Posterior cingulate gyrus (tissue), 11 donors: ENCODE data around the gene ZNF112.
A peak's percentile ranks its signal among the peaks of the same experiment; 100 is the strongest.
"Not testable (repeated sequence)": the region's sequence is repeated elsewhere in the genome, so short reads cannot be mapped to it uniquely, and the experiment has no call there.

Experiments used
- DNase-seq, 10 donors: peaks; one replicate each; pipeline versions ENCODE4 v3.0.0 to v3.0.0-alpha.2; 2020 to 2021; ENCODE audit warnings: mixed read lengths in 3 of 10
- intact Hi-C: fragments of 100-400 bp; cut with DNase I; formaldehyde crosslinking; loops from one replicate; pipeline ENCODE4 v1.15.1; 2023

Gene ZNF112

DNA sequence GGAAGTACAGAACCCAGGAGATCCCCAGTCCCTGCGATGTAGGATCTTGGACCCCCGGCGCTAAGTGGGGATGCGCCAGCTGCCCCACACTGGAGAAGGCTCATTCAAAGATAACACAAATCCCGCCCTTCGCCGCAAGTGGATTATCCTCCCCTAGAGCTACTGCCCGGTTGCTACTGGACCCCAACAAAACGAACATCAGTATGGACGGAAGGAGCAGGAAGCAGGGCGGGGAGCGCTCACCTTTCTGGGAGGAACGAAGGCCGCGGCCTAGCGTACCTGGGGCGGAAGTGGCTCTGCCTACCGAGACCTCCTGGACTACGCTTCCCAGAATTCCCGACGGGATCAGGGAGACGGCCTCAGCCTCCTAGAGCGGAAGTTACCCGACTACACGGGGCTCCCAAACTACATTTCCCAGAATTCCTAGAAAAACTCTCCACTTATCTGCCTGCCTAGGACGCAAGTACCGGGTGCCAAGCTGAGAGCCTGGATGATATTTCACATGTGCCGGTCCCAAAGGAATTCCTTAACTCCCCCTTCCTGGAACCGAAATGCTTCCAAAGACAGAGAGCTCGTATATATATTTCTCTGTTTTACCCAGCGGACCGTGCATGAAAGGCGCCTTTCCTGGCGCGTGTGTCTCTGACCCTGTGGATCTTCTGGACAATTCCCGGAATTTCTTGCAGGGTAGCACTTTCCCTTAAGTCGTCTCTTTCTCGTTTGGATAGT, at the start of gene ZNF112:
ZNF112 (minus strand) TSS at position 298 of the 729 bp plus-strand sequence. CDS start 16,141 bp downstream, outside the sequence.
- peak; percentile 84 to 98 (median 90) for DNase-seq
- intact Hi-C loops = loop anchor here (2.0 to 10.0 kb wide), 3 partner anchors 44 to 148 kb away; partner anchors contain the start of genes ZNF180, ZNF235 and ZNF285

DNA sequence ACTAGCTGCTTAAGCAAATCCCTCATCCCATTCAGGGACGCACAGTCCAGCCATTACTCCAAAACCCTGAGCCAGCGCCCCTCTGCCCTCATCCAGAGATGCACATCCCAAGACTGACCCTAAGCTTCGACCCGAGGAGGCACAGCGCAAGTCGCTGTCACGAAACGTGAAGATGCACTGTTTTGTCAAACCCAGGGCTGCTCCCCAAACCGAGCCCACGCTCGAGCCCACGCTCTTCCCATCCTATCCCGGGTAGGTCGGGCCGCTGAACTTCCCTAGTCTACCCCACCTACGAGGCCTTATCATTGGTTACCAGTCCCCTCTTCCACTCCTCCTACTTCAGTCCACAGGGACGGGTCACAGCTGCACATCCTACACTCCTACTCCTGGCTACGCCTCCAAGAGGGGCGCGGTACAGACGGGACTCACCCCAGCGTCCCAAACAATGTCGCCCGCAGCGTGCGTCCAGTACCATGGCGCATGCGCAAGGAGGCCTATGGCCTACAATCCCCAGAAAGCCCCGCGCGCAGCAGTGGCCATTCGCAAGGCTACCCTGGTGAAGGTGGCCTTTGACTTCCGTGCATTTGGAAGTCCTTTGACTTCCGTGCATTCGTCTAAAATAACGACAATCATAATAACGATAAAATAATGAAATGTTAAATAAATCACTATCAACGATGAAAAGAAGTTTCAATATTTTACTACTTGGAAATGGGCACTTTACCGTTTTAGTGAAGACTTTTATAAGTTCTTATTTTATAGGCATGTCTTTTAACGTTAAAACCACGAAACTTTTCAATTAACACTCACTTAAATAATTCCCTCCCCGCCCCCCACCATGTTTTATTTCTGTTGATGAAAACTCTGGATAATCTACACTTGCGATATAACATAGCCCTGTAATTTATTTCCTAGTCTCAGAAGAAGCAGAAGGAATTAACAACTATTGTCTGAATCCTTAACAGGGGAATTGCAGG, 44.9 kb upstream of the ZNF112 start, which contains the start of gene ZNF285:
ZNF285 (minus strand) TSS at position 470 of the 977 bp plus-strand sequence. CDS start 4,395 bp downstream, outside the sequence.
- peak; percentile 84 to 98 (median 90) for DNase-seq
- intact Hi-C loops = loop anchor here (2.0 kb wide), 1 partner anchor 45 kb away; the partner anchor contains the start of gene ZNF112

DNA sequence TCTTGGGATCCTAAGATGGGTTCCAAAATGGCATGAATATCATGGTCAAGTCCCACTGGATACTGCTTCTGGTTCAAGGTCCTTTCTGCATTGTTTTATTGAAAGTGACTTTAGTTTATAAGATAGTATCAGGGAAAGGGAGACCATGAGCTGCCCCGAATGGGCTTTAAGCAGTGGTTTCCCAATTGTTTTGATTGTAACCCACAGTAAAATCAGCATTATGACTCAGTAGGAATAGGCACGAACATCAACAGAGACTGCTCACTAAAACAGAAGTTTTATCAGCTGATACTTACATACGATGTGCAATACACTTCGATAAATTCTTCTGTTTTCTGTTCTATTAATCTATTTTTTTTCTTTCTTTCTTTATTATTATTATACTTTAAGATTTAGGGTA, 32.8 kb upstream of the ZNF112 start:
- intact Hi-C loops, DNase-seq: not testable (repeated sequence)

DNA sequence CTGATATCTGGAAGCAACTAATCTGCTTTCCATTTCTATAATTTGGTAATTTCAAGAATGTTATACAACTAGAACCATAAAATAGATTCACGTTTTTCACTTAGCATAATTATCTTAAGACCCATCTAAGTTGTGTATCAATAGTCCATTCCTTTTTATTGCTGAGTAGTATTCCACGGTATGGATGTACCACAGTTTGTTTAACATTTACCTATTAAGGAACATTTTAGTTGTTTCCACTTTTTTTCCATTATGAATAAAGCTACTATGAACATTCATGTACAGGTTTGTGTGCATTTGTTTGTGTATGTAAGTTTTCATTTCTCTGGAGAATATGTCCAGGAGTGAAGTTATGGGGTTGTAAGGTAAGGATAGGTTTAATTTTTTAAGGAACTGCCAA, 18.3 kb upstream of the ZNF112 start:
- DNase-seq = no peak
- intact Hi-C loops = no loop called here

DNA sequence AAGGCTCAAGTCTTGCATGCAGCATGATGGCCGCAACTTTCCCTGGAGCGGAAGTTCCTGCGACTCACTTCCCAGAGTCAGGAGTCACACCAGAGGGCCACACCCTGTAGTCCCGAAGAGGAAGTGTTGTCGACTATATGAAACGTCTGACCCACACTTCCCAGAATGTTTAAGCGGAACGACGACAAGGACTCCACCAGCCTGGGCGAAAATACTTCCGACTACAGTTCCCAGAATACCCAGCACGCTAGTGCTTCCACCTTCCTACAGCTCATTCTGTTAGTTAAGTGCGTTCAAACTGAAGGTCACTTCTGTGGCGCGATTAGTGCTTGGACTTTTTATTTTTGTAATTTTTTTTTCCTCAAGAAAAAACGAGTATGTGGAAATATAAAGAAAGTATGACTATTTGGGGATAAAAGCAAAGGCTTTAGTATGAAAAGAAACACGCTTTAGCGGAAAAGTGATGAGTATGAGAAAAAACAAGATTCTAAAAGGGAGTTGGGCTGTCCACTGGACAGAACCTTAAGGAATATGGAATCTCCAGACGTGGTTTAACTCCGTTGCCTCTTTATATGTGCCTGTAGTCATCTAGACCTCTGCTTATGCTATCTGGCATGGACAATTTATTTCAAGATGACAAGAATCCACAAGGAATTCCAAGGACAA, 15.5 kb upstream of the ZNF112 start:
- no peak for DNase-seq
- intact Hi-C loops = no loop called here

DNA sequence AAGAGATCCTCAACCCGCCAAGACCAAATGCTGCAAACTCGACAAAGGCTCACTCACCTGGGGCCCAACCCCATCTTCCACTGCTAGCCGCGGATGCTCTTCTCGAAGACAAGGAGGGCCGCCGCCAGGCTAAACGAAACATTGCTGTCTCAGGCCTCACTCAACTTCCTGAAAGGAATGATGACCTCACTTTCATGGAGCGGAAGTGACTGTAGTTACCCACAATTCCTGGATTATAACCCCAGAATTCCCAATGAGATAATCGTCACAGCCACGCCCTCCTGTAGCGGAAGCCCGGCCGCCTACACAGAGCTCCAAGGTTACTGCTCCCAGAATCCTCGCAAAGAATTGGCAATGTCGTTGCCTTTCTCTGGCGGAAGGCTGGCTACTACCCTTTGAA, 10.5 kb upstream of the ZNF112 start:
- no peak for DNase-seq
- intact Hi-C loops = no loop called here

DNA sequence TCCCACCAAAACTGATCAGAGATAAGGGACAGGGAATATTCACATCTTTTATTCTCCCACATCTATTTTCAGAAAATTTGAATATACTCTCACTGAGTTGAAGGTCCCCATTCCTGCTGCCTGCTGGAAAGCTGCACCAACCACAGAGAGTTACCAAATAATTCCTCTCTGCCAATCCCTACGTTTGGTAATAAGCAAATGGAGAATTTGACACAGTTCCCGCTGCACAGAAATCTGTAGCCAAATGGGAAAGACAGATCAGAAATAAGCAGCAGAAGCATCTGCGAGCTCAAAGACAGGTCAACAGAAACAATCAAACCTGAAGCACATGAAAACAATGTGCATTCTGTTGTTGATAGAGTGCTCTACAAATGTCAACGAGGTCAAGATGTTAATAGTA, 9.9 kb downstream of the ZNF112 start:
- intact Hi-C loops = no loop called here
- no peak for DNase-seq

DNA sequence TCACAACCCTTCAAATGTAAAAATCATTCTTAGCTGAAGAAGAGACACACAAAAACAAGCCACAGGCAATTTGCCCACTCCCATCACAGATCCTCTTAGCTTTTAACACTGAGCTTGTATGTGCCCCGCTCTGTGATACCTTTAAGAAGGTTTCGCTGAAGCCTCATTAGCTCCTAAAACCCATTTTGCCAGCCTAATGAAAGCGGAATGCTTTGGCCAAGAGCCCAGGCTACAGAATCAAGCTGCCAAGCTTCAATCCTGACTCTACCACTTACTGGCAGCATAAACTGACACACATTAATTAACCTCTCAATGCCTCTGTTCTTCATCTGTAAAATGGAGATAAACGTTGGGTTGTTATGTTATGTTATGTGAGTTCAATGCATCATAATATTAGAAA, 10.5 kb downstream of the ZNF112 start:
- peak in 2 of 10 donors; percentile 9 to 20 for DNase-seq
- intact Hi-C loops = no loop called here

DNA sequence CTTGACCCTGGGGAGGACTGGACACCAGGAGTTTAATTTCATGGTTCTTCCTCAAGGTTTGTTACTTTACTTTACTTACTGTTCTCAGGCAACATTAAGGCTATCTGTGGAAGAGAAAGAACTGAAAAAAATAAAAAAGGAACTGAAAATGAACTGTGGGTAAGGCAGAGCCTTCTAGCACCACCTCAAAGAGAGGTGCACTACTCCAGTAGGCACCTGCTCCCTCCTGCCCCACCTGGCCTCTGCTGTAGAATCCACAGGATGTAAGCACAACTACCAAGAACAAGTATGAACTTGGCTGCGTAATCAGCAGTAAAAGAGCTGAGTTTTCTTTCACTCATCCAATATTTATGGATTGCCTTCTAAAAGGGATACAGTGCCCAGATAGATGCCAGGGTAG, 12.2 kb downstream of the ZNF112 start:
- no peak for DNase-seq
- intact Hi-C loops = no loop called here

DNA sequence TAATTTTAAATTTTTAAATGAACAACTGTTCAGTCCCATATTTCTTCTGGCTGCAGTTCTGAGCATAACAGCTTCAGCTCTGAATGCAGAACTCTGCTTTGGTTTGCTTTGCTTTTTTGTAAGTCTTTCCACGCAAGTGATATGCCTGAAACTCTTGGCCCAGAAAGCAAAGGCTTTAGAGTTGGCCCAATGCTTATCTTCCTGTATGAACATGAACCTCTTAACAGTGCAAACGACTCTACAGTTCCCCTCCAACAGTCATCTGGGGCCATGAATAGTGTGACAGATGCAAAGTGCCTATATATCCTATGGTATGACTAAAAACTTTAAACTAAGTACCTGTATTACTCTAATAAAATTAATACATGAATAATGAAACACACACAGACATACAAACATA, 14.7 kb downstream of the ZNF112 start:
- no peak for DNase-seq
- intact Hi-C loops = no loop called here

DNA sequence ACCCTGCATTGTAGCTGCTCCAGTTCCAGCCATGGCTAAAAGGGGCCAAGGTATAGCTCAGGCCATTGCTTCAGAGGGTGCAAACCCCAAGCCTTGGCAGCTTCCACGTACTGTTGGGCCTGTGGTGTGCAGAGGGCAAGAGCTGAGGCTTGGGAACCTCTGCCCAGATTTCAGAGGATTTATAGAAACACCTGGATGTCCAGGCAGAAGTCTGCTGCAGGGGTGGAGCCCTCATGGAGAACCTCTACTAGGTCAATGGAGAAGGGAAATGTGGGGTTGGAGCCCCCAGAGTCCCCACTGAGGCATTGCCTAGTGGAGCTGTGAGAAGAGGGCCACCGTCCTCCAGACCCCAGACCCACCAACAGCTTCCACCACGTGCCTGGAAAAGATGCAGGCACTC, 21.8 kb downstream of the ZNF112 start:
- intact Hi-C loops, DNase-seq: not testable (repeated sequence)

DNA sequence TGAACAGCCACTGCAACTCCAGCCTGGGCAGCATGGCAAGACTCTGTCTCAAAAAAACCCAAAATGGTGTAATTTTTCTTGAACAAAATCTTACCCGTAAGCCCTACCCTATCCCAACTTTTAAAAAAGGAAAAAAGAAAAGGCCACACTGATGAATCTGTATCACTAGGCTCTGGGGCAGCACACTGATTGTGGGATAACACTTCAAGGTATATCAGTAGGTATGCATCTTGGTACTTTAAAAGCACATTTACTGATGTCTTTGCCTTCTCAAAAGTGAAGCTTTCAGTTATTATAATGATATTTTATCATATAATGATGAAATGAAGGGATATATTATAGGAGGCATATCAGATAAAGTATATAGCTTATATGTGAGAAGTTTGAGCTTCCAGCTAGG, 24.3 kb downstream of the ZNF112 start:
- intact Hi-C loops = no loop called here

DNA sequence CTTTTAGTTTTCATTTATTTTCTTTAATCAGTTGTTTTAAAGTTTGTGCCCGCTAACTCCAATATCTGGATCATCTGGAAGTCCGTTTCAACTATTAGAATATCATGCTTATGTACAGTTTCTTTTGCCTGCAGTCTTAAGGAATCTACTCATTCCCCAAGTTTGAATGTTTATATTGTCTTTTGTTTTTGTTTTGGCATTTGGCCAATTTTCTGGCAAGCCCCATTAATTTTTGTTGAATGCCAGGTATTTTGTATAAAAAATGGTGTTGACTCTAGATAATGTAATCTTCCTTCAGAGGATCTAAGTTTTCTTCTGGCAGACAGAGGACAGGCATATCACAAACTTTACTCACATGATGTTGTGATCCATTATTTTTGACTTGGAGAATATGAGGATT, 40.6 kb downstream of the ZNF112 start:
- DNase-seq = no peak
- intact Hi-C loops = no loop called here

More for the DNA sequence above, 24.3 kb downstream of the ZNF112 start:
- no peak for DNase-seq

DNA sequence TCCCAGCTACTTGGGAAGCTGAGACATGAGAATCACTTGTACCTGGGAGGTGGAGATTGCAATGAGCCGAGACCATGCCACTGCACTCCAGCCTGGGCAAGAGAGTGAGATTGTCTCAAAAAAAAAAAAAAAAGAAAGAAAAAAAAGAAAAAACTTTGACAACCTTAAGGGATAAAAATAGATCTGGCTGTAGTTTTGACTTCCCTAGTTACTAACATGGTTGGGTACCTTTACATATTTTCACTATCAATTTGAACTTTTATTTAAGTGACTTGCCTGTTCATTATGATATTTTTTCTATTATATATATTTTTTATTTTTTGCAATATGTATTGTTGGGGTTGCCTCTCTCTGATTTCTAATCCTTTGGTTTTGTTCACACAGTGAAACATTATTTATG, 43.2 kb downstream of the ZNF112 start:
- DNase-seq = no peak
- intact Hi-C loops = no loop called here

DNA sequence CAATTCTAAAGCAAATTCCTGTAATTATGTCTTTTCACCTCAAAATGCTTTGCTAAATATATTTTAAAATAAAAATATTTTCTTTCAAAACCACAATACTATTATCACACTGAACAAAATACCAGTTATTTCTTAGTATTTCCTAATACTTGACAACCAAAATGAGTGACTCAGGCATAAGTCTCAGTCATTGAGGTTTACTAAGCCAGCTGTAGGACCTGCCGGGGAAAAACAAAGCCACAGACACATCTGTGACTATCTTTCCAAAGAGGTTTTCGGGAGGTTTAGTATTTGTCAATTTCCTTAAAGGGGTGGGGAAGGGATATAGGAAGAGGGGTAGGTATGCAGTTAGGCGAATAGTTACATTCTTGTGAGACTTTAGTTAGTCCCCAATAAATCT, 48.5 kb downstream of the ZNF112 start:
- no peak for DNase-seq
- intact Hi-C loops = loop anchor here (5.0 to 10.0 kb wide), 2 partner anchors 93 to 306 kb away; partner anchors contain the start of genes ZNF227 and ZNF230

DNA sequence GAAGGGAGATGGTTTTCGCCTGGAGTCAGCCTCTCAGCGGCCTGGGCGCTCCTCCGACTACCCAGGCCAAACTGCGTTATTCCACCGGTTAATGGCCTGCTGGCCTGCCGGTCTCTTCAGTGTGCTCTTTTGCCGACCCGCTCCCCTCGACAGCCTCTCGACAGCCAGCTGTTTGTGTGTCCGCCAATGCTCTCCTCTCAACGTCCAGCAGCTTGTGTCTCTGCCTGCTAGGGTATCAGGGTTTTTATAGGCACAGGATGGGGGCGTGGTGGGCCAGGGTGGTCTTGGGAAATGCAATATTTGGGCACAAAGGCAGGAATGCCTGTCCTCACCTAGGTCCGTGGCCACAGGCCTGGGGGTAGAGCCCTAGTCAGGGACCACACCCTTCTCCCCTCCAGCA, 50.2 kb downstream of the ZNF112 start:
- peak in 1 of 10 donors; percentile 61 for DNase-seq
- intact Hi-C loops = loop anchor here (5.0 to 10.0 kb wide), 2 partner anchors 91 to 304 kb away; partner anchors contain the start of genes ZNF227 and ZNF230

DNA sequence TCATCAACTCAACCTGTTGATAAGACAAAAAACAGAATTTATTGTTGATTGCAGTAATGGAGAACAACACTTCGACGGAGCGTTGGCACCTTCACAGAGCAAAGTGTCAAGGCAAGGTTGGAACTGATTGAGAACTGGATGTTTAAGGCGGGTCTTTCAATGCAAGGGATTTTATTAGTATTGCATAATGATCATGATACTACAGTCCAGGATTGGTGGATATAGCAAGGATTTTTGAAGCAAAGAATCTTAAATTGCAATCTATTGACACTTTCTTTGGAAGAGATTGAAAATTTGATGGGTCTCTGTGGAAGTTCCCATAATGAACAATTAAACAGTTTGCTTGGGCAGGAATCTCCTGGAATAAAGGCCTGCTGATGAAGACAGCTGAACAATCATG, 51.0 kb downstream of the ZNF112 start:
- DNase-seq = no peak
- intact Hi-C loops = loop anchor here (2.0 to 10.0 kb wide), 5 partner anchors 51 to 303 kb away; partner anchors contain the start of genes ZNF112, ZNF180, ZNF225 and ZNF227

DNA sequence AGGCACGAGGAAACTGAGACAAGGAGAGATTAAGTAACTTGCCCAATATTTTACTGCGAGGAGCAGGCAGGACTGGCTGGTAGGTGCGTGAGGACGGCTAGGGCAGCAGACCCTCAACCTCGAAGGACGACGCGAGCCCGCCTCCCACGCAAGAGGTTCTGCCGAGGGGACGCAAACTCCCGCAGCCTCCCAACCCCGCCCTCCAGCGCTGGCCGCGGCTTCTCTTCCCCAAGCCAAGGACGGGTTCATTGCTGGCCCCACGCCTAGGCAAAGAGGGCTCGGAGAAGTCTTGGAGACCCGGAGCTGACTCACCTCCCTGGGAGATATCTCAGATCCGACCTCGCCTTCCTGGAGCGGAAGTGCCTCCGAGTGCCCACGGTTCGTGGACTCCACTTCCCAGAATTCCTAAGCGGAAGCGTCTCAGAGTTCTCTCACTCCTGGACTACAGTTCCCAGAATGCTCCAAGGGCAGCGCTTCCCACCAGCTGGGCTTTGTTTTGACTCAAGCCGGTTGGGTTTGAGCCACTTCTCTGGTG, 51.8 kb downstream of the ZNF112 start, which contains the start of gene ZNF235:
ZNF235 (minus strand) TSS at position 367 of the 535 bp plus-strand sequence. CDS start 1,621 bp downstream, outside the sequence.
- DNase-seq = peak; percentile 82 to 98 (median 89)
- intact Hi-C loops = loop anchor here (2.0 to 10.0 kb wide), 5 partner anchors 52 to 302 kb away; partner anchors contain the start of genes ZNF112, ZNF180, ZNF225 and ZNF227

DNA sequence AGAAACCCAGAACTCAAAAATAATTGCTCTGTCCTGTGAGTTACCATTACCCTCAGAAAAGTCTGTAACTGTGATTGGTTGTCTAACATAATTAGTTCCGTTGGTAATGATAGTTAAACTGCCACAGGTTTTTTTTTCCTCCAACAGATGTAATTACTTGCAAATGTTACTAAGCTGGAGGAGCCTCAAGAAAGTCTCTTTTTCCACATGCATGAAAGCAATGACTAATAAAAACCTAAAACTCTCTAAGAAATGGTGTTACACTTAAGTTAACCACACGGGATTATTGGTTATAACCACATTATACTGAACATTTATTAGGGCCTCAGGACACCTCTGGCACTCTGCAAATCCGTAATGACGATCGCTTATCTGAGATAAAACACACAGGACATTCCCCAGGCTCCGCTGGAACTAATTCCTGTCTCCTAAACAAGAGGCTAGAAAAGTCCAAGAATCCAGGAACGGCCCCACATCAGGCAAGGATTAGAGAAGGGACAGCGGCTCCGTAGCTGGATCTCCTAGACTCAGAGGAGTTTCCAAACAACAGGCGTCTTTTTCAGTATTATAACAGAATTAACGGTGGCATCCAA, 52.4 kb downstream of the ZNF112 start:
- DNase-seq = no peak
- intact Hi-C loops = loop anchor here (2.0 to 10.0 kb wide), 4 partner anchors 53 to 197 kb away; partner anchors contain the start of genes ZNF112, ZNF180, ZNF225 and ZNF227
